Measurements from ENCODE around the gene TFPT.

The TFPT gene

DNA sequence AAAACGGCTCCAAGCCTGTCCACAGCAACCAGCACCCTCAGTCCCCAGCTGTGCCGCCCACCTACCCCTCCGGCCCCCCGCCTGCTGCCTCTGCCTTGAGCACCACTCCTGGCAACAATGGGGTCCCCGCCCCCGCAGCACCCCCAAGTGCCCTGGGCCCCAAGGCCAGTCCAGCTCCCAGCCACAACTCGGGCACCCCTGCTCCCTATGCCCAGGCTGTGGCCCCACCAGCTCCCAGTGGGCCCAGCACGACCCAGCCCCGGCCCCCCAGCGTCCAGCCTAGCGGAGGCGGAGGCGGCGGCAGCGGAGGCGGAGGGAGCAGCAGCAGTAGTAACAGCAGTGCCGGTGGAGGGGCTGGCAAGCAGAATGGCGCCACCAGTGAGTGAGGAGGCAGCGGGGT, 32.7 kb upstream of the TFPT start:
- DNase-seq, result no peak

GRCh38 chr19:54147676-54148075, 32.2 kb upstream of the TFPT start:
- no peak for DNase-seq

DNA sequence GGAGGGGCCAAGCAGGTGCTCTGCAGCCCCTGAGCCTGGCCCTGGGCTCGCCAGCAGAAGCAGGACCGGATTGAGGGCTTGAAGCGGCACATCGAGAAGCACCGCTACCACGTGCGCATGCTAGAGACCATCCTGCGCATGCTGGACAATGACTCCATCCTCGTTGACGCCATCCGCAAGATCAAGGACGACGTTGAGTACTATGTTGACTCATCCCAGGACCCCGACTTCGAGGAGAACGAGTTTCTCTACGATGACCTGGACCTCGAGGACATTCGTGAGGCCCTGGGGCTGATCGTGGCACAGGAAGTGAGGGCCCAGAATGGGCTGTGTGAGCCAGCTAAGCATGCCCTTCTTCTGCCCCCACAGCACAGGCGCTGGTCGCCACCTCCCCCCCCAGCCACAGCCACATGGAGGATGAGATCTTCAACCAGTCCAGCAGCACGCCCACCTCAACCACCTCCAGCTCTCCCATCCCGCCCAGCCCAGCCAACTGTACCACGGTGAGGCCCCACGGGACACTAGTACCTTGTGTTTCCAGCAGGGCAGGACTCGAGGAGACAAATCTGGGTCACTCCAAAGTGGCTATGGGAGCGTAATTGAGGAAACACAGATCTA, 30.2 kb upstream of the TFPT start:
- DNase-seq, result no peak

- DNase-seq, result no peak
These were observed 26.8 kb upstream of the TFPT start for GRCh38 chr19:54142166-54142780.

GRCh38 chr19:54141356-54141755, 25.9 kb upstream of the TFPT start:
- DNase-seq, result no peak

- DNase-seq, result no peak
These were observed 23.2 kb upstream of the TFPT start for GRCh38 chr19:54138489-54139256.

GRCh38 chr19:54137699-54138488, 22.4 kb upstream of the TFPT start, which contains the start of gene CNOT3:
Gene CNOT3 (plus strand): TSS chr19:54137762. CDS start chr19:54142979, 5,217 bp downstream.
- DNase-seq, result no peak

DNA sequence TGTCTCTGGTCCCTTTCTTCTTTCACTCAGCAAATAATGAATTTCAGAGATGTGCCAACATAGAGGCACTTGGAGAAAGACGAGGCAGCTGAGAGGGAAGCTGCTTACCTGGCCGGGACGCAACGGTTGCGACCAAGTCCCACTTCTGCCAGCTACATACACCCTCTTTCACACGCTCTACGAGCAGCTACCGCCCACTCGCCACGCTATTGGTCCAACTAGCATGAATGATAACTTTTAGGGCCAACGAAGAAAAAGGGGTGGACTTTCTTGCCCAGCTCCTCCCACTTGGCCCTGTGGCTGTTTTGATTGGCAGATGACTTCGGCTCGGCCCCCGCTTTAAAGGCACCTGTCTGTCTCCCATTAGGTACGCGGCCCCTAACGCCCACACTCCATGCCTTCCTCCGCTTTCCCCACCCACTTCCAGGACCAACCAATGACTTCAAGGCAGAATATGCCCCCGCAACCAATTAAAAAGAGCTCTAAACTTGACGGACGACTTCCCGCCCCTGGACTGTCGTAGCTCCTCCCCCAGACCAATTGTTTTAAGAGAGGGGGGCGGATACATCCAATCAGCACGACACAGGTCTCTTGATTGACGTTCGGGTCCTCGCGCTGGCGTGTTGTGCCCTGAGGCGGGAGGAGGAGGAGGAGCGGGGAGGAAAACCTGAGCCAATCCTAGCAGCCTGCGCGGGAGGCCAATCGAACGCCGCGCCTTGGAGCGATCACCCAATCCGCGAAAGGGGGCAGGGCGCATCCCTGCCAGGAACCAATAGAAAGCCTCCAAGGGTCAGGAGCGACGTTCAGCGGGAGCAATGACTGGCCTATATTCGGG, 21.6 kb upstream of the TFPT start:
- peak; percentile 100 for DNase-seq

- no peak for DNase-seq
These were observed 20.8 kb upstream of the TFPT start for GRCh38 chr19:54136086-54136863.

DNA sequence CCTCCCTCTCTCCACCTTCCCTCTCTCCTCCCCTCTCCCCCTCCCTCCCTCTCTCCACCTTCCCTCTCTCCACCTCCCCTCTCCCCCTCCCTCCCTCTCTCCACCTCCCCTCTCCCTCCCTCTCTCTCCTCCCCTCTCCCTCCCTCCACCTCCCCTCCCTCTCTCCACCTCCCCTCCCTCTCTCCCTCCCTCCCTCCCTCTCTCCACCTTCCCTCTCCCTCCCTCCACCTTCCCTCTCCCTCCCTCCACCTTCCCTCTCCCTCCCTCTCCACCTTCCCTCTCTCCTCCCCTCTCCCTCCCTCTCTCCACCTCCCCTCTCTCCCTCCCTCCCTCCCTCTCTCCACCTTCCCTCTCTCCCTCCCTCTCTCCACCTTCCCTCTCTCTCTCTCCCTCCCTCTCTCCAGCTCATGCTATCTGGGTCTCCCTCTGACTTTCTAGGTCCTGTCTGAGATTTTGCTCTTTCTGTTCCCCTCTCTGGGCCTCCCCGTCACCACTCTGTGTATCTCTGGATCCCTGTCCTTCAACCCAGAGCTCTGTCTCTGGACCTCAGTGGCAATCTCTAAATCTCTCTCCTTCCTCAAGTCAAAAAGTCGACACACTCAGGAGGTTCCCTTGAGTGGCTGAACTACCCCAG, 18.6 kb upstream of the TFPT start:
- no peak for DNase-seq

DNA sequence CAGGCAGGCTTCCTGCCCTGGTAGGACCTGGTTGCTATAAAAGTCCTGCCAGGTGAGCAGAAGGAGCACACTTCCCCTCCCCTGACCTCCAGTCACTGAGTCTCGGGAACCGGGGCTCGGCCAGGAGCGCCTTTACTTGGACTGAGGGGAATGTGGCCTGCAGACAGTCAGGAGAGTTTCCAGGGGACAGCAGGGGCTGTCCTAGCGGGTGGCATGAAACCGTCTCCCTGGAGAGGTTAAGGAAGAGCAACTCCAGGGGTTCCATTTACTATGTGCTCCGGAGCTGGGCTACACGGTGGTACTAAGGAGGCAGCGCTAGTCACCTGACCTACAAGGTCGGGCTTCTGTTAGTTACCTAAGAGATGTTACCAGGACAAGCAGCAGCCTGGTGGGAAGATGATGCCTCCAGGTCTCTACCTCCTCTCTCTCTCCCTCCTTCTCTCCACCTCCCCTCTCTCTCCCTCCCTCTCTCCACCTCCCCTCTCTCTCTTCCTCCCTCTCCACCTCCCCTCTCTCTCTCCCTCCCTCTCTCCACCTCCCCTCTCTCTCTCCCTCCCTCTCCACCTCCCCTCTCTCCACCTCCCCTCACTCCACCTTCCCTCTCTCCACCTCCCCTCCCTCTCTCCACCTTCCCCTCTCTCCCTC, 18.0 kb upstream of the TFPT start:
- peak; percentile 2 for DNase-seq

DNA sequence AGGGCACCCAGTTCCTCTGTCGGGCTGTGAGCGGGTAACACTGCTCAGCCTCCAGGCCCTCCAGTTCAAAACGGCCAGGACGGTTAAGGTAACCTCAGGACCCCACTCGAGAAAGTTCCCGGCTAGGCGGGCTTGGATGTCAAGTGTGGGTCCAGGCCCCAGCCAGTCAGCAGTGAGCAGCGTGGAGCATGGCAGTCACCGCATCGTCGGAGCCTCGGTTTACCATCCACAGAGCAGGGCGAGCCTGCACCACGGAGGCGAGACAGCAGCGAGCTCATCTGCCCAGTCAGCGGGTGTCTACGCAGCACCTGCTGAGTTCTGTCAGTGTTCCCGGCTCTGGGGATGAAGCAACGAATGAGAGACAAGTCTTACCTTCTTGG, 14.2 kb upstream of the TFPT start:
- no peak for DNase-seq

GRCh38 chr19:54128796-54129616, 13.5 kb upstream of the TFPT start:
- no peak for DNase-seq

- no peak for DNase-seq
These were observed 12.9 kb upstream of the TFPT start for GRCh38 chr19:54128441-54128725.

GRCh38 chr19:54127688-54128440, 12.4 kb upstream of the TFPT start:
- no peak for DNase-seq

DNA sequence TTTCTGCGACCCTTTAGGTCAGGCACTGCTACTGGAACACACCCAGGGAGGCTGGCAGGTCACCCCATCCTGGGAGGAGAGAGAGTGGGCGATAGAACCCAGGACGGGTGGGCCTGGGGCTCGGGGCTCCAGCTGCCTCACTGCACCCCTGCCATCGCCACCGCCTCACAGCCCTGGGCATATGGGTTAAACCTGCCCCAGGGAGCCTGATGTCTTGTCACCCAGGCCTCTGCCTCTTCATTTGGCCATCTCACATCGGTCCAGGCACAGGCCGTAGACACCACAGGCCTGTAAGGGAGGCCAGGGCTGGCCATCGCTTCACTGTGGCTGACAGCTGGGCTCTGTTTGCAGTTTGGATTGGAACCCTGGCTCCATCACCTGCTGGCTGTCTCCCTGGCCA, 10.3 kb upstream of the TFPT start:
- no peak for DNase-seq

- DNase-seq, result no peak
These were observed 8.9 kb upstream of the TFPT start for GRCh38 chr19:54124393-54124792.

- no peak for DNase-seq
These were observed 8.2 kb upstream of the TFPT start for GRCh38 chr19:54123682-54124081.

- DNase-seq, result no peak
These were observed 5.8 kb upstream of the TFPT start for GRCh38 chr19:54121259-54121658.
